IPS DF 19.7 (cell line): ENCODE data around the gene FYCO1.

Experiments used
- DNase-seq: peaks from one replicate; pipeline ENCODE4 v3.0.0-alpha.2; 2013; ENCODE audit warnings: low read depth, low spot score

Gene FYCO1

GRCh38 chr3:45917146-45917898, 78.3 kb downstream of the FYCO1 start:
- DNase-seq, result no peak

GRCh38 chr3:45915518-45916231, 79.9 kb downstream of the FYCO1 start:
- DNase-seq, result no peak

GRCh38 chr3:45915059-45915439, 80.6 kb downstream of the FYCO1 start:
- DNase-seq, result no peak

DNA sequence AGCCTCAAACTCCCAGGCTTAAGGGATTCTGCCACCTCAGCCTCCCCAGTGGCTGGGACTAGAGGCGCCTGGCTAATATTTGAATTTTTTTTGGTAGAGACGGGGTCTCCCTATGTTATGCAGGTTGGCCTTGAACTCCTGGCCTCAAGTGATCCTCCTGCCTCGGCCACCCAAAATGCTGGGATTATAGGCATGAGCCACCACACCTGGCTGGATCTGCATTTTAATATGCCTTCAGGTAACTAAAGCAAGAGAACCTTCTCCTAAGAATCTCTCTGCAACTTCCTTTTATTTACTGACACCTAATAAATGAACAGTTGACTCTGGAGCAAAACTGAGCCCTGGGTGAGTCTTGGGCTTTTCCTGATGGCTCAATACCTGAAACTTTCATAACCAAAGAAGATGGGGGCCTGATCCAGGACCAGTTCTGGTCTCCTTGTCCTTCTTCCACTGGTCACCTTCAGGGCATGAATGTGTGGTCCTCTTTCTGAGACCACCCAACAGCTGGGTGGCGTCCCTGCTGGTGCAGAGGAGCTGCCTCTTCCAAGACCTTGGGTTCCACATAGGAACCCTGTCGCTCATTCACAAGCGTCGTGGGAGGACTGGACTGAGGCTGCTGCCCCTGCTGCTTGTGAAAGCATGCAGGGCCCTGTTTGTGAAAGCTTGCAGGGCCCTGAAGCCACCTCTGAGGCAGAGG, 81.1 kb downstream of the FYCO1 start:
- no peak for DNase-seq

GRCh38 chr3:45912435-45912834, 83.2 kb downstream of the FYCO1 start:
- DNase-seq, result no peak

DNA sequence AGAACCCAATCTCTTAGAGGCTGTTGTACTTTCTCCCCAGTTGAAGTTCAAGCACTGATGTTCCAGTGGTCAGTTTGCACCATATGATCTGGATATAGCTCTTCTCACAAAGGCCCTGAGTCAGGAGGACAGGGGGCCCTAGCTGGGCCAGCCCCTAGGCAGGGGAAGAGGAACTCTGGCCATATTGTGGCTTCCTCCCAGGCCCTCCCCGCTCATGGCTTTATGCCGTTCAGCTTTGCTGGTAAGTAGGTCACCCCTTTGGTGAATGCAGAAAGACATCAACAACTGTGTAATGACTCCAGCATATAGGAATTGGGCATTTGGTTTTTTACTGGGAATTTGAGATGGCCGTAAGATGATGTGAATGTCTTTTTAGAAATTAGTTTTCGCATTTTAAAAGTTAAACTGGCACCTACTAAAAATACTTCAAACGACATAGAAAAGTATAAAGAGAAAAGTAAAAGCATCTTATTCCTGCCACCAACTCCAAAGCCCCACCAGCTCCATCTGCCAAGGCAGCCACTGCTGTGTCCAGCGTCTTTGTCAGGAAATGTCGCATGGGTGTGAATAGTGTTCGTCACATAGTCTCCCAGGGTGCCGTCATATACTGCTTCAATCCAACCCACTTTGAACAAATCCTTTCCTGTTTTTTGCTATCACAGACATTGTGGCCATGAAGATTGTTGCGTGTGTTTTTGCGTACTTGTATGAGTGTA, 84.0 kb downstream of the FYCO1 start:
- no peak for DNase-seq

- no peak for DNase-seq
These were observed 84.7 kb downstream of the FYCO1 start for GRCh38 chr3:45910892-45911291.

DNA sequence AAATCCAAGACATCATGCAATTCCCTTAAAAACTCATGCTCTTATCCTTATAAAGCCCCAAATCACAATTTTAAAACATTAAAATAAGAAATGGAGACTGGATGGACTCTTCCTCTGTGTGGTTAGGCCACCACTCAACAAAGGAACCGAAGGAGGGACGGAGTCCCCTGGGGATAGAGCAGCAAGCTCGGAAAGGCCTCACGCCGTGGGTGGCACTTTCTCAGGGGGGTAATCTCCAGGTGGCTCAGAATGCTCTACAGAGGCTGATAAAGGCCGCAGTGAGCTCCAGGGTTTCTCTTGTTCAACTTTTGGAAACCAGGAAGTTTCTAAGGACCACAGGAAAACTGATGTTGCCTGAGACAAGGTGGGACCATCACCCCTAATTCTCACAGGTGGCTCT, 86.1 kb downstream of the FYCO1 start:
- DNase-seq, result no peak

GRCh38 chr3:45908761-45909160, 86.9 kb downstream of the FYCO1 start:
- DNase-seq, result no peak

GRCh38 chr3:45907769-45908705, 87.6 kb downstream of the FYCO1 start:
- DNase-seq, result no peak

DNA sequence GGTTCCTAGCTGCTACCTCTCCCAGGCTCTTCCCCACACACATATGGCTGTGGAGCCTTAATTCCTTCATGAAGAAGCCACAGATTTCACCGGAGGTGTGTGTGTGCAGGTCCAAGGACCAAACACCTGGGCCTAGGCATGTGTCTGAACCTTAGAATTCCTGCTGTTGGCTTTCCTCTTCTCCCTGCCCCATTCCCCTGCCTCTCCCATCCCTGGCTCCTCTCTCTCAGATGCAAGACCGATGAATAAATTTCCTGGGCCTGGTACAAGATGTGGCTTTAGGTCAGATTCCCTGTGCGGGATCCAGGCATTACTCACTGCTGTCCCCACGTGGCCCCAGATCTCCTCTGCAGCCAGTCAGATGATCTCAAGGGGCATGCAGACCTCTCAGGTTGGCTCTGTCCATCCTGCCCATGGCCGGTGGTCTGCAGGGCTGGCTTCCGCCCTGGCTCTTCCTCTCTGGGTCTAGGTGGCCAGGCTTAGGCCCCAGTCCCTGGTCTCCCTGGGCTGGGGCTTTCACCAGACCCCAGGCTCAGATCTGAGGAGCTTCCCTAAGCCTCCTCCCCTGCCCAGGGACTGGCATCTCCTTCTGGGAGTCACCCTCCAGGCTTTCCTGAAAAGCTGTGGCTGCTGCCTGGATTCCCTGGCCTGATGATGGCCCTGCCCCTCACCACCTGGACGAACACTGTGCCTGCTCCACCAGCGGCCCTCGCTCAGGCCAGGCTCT, 88.8 kb downstream of the FYCO1 start:
- peak; percentile 17 for DNase-seq

GRCh38 chr3:45905755-45906154, 89.9 kb downstream of the FYCO1 start:
- no peak for DNase-seq

GRCh38 chr3:45904931-45905330, 90.7 kb downstream of the FYCO1 start:
- no peak for DNase-seq

DNA sequence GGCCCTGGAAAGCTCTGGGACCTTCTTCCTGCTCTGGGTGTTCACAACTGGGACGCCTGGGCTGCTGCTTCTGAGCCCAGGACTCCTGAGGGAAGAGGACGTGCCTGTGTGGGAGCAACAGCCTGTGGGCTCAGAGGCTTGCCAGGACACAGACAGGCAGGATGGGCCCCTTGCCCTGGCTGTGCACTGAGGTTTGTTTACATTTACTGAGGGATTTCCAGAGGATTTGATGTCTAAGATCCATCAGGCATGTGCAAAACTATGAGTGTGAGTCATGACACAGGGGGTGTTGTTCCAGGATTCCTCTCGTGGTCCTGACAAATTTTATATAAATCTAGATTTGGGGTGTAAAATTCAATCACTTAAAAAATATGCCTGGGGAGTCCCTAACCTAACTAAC, 98.7 kb downstream of the FYCO1 start:
- DNase-seq, result no peak

DNA sequence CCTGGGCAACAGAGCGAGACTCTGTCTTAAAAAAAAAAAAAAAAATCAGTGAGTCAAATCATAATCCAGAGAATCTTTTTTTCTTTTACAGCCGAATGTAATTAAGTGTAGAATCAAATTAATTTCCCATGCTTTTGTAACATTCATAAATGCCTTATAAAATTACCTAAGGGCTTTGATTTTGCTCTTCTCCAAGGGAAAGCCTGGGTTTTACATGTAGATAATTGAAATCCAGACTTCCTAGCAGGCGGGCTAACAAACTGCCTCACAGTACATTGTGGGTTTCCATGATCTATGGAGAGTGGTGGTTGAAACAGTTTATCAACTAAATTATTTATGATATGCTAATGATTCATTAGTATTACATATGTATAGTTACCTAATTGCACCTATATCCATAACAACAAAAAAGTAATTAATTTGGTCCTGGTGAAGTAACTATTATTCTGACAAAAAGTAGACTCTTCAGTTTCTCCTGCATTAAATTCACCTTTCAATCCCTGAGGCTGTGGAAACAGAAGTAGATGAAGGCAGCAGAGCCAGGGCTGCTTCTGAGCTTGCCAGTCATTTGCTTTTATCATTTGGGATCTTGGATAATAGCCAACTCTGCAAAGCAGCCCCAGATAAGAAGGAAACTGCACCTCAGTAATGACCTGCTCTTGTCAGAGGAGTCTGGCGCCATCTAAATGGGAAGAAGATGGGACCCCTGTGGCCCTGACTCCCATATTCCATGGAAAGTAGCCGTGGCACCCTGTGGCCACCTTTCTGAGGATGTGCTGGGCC, 99.7 kb downstream of the FYCO1 start:
- DNase-seq, result no peak

- no peak for DNase-seq
These were observed 101.6 kb downstream of the FYCO1 start for GRCh38 chr3:45894015-45894414.

GRCh38 chr3:45892161-45892560, 103.5 kb downstream of the FYCO1 start:
- no peak for DNase-seq

DNA sequence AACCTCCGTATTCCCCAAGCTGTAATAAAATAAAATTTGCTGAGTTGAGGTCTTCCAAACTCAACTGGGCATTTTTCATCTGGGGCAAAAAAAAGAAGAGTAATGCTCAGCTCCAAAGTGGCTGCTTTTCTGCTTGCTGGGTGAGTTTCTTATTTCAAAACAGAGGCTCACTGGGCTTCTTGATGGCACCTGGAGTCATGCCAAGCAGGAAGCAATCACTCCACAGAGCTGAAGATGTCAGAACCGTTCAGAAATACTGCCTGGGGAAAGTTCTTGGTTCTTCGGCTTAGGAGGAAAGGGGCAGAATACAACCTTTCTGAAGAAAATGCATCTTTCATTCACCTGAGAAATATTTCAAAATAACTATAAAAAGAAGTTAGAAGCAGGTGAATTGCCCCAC, 105.2 kb downstream of the FYCO1 start:
- no peak for DNase-seq

DNA sequence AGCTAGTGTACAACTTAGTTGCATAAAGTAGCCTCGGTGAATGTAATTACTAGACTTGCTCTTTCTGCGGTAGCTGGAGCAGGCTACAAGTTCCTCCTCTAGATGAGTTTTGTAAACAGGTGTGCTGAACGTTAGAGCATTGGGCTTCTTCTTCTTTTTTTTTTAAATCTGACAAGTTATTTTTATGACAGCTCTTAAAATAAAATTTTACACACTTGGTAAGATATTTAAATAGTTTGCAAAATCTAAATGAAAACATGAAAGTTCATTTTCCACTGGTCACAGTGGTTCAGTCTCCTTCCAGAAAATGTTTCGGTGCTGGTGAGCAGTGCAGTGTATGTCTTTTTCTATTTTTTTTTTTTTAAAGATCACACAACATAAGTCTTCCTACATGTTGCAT, 106.3 kb downstream of the FYCO1 start:
- DNase-seq, result no peak
